AG04449 (cell line): ENCODE results near the gene ETS1.

Experiments used
- CTCF ChIA-PET: fragments of 350-600 bp; formaldehyde crosslinking; extraction: SDS; loops from one replicate; lab custom pipeline; 2021; ENCODE audit warnings: antibody characterized with exemption; lab: Yijun Ruan, JAX
- POLR2A ChIA-PET: fragments of 400-600, 350-600 bp; formaldehyde crosslinking; extraction: SDS; loops from one replicate; lab custom pipeline; 2020; ENCODE audit warnings: antibody characterized with exemption, inconsistent platforms; lab: Yijun Ruan, JAX
- DNase-seq: peaks from one replicate; pipeline ENCODE4 v3.0.0-alpha.2; 2010; ENCODE audit warnings: low read depth, low spot score
- H3K4me3 ChIP-seq: 2 replicates; pipeline ENCODE4 v1.5.1; 2011; ENCODE audit warnings: low read depth, mild to moderate bottlenecking, control low read depth, low read length
- TF ChIP-seq, protein P1 (sequence below): IDR thresholded peaks from one replicate; pipeline ENCODE4 v1.5.1; 2011; ENCODE audit warnings: mild to moderate bottlenecking, moderate library complexity, low read length, control low read depth, inconsistent platforms; ENCODE audit not compliant: insufficient read depth; ENCODE audit errors: missing control alignments

ETS1 gene

GRCh38 chr11:128575174-128575960 is 12.0 kb downstream of the ETS1 start:
- POLR2A ChIA-PET = no interaction called here
- TF ChIP-seq, protein P1, sequence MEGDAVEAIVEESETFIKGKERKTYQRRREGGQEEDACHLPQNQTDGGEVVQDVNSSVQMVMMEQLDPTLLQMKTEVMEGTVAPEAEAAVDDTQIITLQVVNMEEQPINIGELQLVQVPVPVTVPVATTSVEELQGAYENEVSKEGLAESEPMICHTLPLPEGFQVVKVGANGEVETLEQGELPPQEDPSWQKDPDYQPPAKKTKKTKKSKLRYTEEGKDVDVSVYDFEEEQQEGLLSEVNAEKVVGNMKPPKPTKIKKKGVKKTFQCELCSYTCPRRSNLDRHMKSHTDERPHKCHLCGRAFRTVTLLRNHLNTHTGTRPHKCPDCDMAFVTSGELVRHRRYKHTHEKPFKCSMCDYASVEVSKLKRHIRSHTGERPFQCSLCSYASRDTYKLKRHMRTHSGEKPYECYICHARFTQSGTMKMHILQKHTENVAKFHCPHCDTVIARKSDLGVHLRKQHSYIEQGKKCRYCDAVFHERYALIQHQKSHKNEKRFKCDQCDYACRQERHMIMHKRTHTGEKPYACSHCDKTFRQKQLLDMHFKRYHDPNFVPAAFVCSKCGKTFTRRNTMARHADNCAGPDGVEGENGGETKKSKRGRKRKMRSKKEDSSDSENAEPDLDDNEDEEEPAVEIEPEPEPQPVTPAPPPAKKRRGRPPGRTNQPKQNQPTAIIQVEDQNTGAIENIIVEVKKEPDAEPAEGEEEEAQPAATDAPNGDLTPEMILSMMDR = no peak
- H3K4me3 ChIP-seq = no peak overlapping the region
- CTCF ChIA-PET = no interaction called here
- no peak for DNase-seq

- DNase-seq = no peak
- TF ChIP-seq, protein P1 = no peak
- ChIA-PET CTCF (interaction anchor here (1.5 to 1.9 kb wide), 2 partner anchors 21 to 56 kb away, joined by 5 read pairs; no protein-coding TSS in a partner anchor), POLR2A (no interaction called here)
- H3K4me3 ChIP-seq = no peak overlapping the region
These were observed 12.8 kb downstream of the ETS1 start for GRCh38 chr11:128574576-128575011.

DNA sequence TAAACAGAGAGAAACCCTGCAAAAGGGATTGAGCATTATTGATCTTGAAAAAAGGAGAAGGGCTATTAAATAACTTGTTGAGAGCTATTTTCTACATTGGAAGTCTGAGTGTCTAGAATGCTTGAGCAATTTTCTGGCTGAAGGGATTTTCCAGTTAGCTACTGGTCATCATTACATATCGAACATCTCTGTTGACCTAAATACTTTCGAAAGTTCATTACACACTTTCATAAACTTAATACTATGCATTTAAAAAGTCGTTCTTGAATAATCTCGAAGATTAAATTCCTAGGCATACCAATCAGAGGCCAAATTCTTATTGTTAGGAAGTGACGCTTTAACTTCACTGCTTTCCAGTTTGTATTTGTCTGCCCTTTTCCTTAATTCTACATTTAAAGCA is 13.7 kb downstream of the ETS1 start:
- H3K4me3 ChIP-seq = no peak overlapping the region
- no peak for DNase-seq
- TF ChIP-seq, protein P1 = no peak
- ChIA-PET CTCF (interaction anchor here (1.5 to 1.9 kb wide), 2 partner anchors 20 to 57 kb away, joined by 5 read pairs; no protein-coding TSS in a partner anchor), POLR2A (no interaction called here)

DNA sequence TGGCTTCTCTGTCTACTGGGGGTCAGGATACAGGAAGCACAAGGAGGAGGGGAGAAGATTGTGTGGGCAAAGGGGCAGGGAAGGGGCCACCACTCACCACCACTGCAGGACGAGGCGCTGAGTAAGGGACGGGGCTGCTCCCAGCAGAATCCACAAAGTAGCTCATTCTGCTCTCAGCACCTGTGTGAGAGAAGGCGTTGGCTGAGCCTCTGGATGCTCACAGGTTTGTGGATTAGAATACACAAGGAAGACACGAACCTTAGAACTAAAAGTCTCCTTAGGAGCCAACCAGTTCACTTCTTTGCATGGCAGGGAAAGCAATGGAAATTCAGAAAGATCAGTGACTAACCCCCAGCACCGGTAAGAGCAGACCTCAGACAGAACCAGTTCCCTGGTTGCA is 14.4 kb downstream of the ETS1 start:
- CTCF ChIA-PET = interaction anchor here (1.4 to 1.9 kb wide), 2 partner anchors 58 to 59 kb away, joined by 4 to 5 read pairs; no protein-coding TSS in a partner anchor
- DNase-seq = no peak
- TF ChIP-seq, protein P1 = no peak
- POLR2A ChIA-PET = no interaction called here
- no peak overlapping the region for H3K4me3 ChIP-seq

DNA sequence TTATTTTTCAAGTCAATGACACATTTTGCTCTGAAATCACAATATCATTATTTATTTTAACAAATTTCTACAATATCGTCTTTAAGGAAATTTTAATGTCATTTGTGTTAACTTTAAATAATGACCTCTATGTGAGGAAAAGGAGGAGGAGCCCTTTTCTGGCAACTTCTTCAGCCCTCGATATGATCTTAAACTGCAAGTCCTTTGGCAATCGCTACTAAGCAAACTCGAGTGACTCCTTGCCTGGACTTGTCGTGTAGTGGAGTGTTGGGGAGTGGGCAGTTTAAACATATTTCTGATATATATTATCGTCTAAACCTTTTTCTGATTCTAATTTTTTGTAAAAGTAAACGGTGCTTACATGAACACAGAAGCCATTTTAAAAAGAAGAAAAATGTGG is 16.7 kb downstream of the ETS1 start:
- POLR2A ChIA-PET = no interaction called here
- TF ChIP-seq, protein P1 = no peak
- DNase-seq = no peak
- CTCF ChIA-PET = no interaction called here
- H3K4me3 ChIP-seq = no peak overlapping the region

DNA sequence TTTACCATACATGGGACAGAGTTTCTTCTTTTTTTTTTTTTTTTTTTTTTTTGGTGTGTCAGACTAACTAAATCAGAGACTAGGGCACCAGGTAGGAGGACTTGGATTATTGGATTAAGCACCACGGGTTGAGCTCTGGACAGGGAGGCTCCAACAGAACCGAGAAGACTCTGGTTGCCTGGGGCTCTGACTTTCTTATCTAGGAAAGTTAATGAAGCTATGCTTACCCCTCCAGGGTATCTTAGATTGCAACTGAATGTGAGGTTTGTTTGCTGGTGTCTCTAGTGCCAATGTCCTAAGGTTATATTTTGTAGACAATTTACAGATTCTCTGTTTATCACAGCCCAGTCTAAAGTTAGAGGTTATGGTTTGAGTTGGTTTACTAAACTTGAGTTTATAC is 18.1 kb downstream of the ETS1 start:
- CTCF ChIA-PET = interaction anchor here (0.6 kb wide), 1 partner anchor 14 kb away, joined by 3 read pairs; no protein-coding TSS in a partner anchor
- POLR2A ChIA-PET = no interaction called here
- DNase-seq = no peak
- TF ChIP-seq, protein P1 = no peak
- H3K4me3 ChIP-seq = no peak overlapping the region
